GM19328 (cell line): ENCODE measurements around the gene TRIM27.
"Not testable (repeated sequence)": the region's sequence is repeated elsewhere in the genome, so short reads cannot be mapped to it uniquely, and the experiment has no call there.

ENCODE experiments used
- ATAC-seq: cut with Tn5 transposase; IDR thresholded peaks from one replicate; pipeline ENCODE4 v1.9.1; 2021; ENCODE audit warnings: mild to moderate bottlenecking, moderate library complexity; ENCODE audit not compliant: unreplicated experiment

TRIM27 gene

GRCh38 chr6:28923318-28924102 lies at the start of gene TRIM27:
Gene TRIM27 (minus strand): TSS chr6:28923985. CDS start chr6:28923632, 353 bp downstream.
- ATAC-seq = peak; percentile 80

GRCh38 chr6:28970056-28970455 lies 46.3 kb upstream of the TRIM27 start:
- not testable (repeated sequence) for ATAC-seq

DNA sequence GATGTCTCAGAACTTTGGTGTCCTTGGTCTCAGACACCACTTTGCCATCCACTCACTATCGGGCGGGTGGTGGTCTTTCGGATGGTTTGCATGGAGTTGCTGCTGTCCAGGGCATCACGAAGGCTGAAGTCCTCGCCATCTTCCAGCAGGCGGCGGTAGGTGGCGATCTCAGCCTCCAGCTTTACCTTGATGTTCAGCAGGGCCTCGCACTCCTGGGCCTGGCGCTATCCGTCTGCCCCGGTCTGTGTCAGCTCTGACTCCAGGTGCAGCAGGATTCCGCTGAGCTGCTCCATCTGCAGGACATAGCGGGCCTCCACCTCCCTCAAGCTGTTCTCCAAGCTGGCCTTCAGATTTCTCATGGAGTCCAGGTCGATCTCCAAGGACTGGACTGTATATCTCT lies 45.3 kb upstream of the TRIM27 start:
- no peak for ATAC-seq

DNA sequence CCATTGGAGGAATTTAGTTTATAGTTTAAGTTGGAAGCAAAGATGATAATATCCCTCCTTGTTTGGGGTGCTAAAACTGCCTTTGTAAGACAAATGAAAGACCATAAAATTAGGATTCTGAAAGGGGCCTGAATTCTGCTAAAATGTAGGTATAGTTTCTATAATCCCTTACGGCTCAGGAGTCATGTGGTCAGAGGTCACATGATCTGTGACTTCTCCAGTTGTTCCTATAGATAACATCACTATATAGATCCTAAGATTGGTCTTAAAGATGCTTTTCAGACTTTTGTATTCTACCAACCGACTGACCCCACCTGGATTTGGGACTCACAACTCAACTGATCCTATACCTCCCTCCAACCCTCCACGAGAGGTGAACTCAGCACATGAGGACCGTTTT lies 44.7 kb upstream of the TRIM27 start:
- ATAC-seq = no peak

GRCh38 chr6:28965706-28966105 lies 41.9 kb upstream of the TRIM27 start:
- no peak for ATAC-seq

DNA sequence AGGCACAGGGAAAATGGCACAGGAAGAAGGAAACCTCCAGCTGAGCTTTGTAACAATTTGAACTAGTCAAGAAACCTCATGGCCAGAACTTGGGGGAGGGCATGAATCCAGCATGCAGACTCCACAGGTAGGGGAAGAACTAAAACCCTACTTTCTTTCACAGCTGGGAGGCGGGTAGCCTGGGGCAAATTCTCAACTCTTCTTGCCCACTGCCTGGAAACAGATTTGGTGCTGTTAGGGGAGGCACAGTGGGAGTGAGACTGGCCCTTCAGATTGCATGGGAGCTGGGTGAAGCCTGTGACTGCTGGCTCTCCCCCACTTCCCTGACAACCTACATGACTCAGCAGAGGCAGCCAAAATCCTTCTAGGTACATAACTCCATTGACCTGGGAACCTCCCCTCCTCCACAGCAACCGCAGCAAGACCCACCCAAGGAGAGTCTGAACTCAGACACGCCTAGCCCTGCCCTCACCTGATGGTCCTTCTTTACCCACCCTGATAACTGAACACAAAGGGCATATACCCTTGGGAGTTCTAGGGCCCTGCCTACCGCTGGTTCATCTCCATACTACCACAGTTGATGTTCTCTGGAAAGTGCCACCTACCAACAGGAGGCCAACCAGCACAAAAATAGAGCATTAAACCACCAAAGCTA lies 37.2 kb upstream of the TRIM27 start:
- ATAC-seq = no peak

GRCh38 chr6:28958561-28959243 lies 34.9 kb upstream of the TRIM27 start:
- ATAC-seq = not testable (repeated sequence)

- not testable (repeated sequence) for ATAC-seq
These were observed 34.1 kb upstream of the TRIM27 start for GRCh38 chr6:28957795-28958314.

DNA sequence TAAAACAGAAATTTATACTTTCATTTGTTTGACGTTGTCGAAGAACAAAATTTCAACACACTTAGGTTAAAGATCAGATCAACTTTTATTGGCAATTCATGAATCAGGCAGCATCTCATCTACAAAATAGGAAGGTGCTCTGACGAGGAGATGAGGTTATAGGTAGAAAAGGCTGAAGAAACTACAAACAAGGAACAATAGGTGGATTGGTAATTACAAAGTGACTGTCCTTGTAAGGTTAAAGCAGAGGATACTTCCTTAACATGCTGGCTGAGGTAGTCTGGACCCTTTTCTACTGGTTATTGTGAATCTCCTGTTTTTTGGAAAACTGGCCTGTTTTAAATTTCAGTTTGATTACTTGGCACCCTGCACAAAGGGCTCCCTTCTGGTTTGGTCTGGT lies 32.5 kb upstream of the TRIM27 start:
- ATAC-seq = no peak

DNA sequence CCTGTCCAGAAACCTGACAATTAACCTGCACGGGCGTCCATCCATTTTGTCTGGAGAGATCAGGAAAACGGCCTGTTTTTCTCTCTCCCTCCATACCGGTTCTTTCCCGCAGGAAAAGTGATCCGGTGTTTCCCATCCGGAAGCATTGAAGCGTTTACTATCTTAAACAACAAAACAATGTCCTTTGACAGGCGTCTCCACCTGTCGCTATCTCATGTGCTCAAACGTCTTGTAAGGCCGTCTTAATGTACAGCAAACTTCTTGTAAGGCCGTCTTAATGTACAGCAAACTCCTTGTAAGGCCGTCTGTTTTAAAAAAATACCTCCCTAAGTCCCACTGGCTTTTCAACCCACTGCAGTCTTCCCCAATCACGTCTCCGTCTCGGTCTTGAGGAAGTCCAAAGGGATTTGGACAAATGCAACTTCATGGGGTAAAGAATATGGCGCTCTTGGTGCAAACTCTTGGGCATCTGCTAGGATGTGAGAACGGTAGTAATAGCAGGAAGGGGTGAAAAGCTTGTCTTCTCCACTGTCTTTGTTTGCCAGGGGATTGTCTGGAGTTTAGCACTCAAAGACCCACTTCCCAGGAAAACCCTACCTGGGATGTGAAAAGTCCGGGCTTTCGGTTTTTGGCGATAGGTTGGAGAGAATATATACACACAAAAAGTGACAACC lies 29.9 kb upstream of the TRIM27 start:
- ATAC-seq = no peak

DNA sequence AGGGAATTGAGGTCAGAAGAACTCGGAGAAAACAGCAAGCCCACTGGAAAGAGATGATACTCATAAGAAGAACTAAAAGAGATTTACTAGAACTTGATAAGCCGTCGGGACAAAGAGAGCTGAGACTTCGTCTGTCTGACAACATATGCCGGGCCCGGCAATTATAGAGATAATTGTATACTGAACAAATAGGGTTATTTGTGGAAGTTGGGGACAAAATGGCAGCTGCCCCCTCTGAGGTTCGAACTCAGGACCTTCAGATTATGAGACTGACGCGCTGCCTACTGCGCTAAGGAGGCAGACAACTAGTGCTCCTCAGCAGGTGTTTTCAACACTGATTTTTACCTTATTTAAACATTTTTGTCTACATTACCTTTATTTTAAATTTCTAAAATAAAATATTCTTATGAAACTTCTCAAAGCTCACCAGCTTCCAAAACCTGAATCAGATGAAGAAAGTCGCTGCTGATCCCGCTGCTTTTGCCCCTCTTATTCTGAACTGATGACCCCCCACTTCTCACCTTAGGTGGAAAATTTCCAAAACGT lies 29.3 kb upstream of the TRIM27 start:
- ATAC-seq = peak; percentile 79

DNA sequence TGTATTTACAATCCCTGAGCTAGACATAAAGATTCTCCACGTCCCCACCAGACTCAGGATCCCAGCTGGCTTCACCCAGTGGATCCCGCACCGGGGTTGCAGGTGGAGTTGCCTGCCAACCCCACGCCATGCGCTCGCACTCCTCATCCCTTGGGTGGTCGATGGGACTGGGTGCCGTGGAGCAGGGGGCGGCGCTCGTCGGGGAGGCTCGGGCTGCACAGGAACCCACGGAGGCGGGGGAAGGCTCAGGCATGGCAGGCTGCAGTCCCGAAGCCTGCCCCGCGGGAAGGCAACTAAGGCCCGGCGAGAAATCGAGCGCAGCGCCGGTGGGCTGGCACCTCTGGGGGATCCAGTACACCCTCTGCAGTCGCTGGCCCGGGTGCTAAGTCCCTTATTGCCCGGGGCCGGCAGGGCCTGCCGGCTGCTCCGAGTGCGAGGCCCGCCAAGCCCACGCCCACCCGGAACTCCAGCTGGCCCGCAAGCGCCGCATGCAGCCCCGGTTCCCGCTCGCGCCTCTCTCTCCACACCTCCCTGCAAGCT lies 25.9 kb upstream of the TRIM27 start:
- not testable (repeated sequence) for ATAC-seq

DNA sequence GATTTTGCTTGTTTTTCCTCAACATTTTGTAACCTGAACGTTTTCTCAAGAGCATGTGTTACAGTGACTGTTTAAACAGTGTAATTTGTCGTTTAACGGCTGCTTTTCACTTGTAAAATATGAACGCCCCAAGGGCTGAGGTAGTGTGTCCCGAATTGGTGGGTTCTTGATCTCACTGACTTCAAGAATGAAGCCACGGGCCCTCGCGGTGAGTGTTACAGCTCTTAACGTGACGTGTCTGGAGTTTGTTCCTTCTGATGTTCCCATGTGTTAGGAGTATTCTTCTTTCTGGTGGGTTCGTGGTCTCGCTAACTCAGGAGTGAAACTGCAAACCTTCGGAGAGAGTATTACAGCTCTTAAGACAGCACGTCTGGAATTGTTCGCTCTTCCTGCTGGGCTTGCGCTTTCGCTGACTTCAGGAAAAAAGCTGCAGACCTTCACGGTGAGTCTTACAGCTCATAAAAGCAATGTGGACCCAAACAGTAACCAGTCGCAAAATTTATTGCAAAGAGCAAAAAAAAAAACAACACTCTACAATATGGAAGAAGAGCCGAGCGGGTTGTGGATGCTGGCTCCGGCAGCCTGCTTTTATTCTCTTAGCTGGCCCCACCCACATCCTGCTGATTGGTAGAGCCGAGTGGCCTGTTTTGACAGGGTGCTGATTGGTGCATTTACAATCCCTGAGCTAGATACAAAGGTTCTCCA lies 25.1 kb upstream of the TRIM27 start:
- no peak for ATAC-seq

DNA sequence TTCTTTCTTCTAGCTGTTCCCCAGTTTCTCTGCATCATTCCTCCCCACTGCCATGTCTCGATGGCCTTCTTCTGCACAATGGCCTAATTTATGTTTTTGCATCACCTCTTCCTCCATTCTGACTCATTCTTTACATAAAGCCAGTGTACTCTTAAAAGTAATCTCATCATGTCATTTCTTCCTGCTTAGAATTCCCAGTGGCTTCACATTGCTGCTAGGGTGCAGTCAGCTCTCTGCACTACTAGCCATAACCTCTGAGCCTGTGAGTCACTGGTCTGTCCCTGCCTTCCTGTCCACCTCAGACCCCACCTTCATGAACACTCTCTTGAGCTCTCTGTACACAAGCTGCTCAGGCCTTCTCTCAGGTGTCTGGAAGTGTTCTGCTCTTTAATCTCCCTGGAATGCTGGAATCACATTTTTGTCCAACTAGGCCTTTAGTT lies 24.1 kb upstream of the TRIM27 start:
- ATAC-seq = no peak

DNA sequence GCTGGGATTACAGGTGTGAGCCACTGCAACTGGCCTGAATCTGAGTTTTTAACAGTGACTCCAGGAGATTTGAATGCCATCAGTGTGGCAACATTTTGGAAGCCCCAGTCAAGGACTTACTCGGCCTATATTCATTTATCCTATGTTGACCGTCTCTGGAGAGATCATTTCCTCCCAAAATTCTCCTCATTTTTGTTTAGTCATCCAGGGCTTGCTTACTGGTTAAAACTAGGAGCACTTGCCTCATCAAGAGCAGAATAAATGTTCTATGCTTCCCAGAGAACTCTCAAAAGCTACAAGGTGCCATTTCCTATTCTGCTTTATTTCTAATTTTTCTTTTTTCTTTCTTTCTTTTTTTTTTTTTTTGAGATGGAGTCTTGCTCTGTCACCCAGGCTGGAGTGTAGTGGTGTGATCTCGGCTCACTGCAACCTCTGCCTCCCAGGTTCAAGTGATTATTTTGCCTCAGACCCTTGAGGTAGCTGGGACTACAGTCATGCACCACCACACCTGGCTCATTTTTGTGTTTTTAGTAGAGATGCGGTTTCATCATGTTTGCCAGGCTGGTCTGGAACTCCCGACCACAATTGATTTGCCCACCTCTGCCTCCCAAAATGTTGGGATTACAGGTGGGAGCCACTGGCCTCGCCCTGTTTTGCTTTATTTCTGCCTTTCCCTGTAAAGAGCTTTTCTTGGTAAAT lies 23.4 kb upstream of the TRIM27 start:
- no peak for ATAC-seq

- no peak for ATAC-seq
These were observed 21.6 kb upstream of the TRIM27 start for GRCh38 chr6:28945349-28945748.

GRCh38 chr6:28944412-28944865 lies 20.7 kb upstream of the TRIM27 start:
- no peak for ATAC-seq

- no peak for ATAC-seq
These were observed 20.0 kb upstream of the TRIM27 start for GRCh38 chr6:28943557-28944411.
